Motor neuron (in vitro differentiated cells): ENCODE data around the gene LEAP2. TPM values are rescaled to one million over a fixed set of nuclear protein-coding genes. Genes with fewer than 3 reads are reported as not detected.

ENCODE experiments used
- ATAC-seq, 8 experiments: fragments of 200-7000 bp; cut with Tn5 transposase; replicated peaks in 6 of 8; 2 replicates each; pipeline ENCODE4 v1.8.0; 2021; ENCODE audit warnings: mild to moderate bottlenecking in 8 of 8, moderate library complexity in 8 of 8
- H3K27ac ChIP-seq, 2 donors: fragments of 250-450 bp; sonication (Bioruptor Pico); 2 replicates each; pipeline ENCODE4 v1.9.0; 2021; ENCODE audit warnings: antibody characterized with exemption in 2 of 2, mild to moderate bottlenecking in 2 of 2, moderate library complexity in 1 of 2
- H3K4me1 ChIP-seq, 2 donors: fragments of 250-450 bp; sonication (Bioruptor Pico); replicated peaks in 1 of 2; 2 replicates each; pipeline ENCODE4 v1.6.1; 2021; ENCODE audit warnings: antibody characterized with exemption in 2 of 2, mild to moderate bottlenecking in 2 of 2, moderate library complexity in 1 of 2
- H3K4me3 ChIP-seq, 5 donors: fragments of 250-450 bp; sonication (Bioruptor Pico); 2 replicates each; pipeline ENCODE4 v1.9.0; 2021; ENCODE audit warnings: antibody characterized with exemption in 5 of 5, mild to moderate bottlenecking in 5 of 5, moderate library complexity in 4 of 5
- WGBS, 10 experiments: fragments of 450-650 bp; shearing (Covaris generic); methylation state at CpG; one replicate each; pipeline ENCODE4 v1.0.0; 2022; 5-methylcytosine and 5-hydroxymethylcytosine counted together
- in situ Hi-C, 9 experiments: fragments of 400-800 bp; cut with MboI; loops; one replicate each; pipeline ENCODE4 v1.15.0; 2021; ENCODE audit warnings: low sequenced_read_pairs in 9 of 9, low pct_unique_long_range_greater_than_20kb in 2 of 9; ENCODE audit not compliant: unreplicated experiment in 9 of 9
- total RNA-seq, 8 experiments: library from RNA; unstranded; fragments of 300-600 nt; gene quantifications; 2 replicates each; pipeline versions ENCODE4 v1.2.3 to v1.2.4, GENCODE V29; 2022

LEAP2 gene
- total RNA-seq, 8 experiments from 2014 or later, result 1.7 to 10.7 (median 3.6) TPM

DNA sequence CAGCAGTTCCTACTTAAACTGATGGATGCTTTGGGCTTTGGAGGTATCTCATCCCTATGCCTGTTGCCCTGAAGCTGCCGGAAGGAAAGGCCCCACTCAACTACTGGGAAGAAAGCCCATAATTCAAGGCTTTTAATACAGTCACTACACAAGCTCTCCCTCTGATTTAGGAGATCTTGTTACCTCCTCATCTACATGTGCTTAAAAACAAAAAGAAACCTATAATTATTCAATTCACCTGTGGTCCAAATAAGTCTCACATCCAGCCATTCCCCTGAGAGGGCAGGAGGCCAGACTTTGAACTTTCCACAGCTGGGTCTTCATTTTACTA lies 715 bp upstream of the LEAP2 start:
- no peak for ATAC-seq
- H3K4me1 ChIP-seq, result peaks cover 0 to under 1% of the 10 kb centered on the region in 2 donors
- no peak overlapping the region for H3K27ac ChIP-seq
- WGBS, 10 experiments, result 80 to 100% methylated on average over 1 of the region's 1 CpG; no CpG with 5 or more reads in 8 of the 10 experiments
- in situ Hi-C loops, result no loop called here
- H3K4me3 ChIP-seq, result no peak overlapping the region

GRCh38 chr5:132873930-132874271 lies 433 bp downstream of the LEAP2 start:
- H3K27ac ChIP-seq, result no peak overlapping the region
- 90 to 93% (median 92%) methylated on average over 2 of the region's 3 CpGs; no CpG with 5 or more reads in 7 of the 10 experiments for WGBS, 10 experiments
- in situ Hi-C loops, result no loop called here
- ATAC-seq, result peak in 1 of 8 experiments; percentile 18
- H3K4me1 ChIP-seq, result no peaks in the 10 kb centered on the region
- no peak overlapping the region for H3K4me3 ChIP-seq

- in situ Hi-C loops, result loop anchor here in 1 of 9 experiments (25.0 kb wide), 1 partner anchor 89 kb away; the partner anchor contains the start of gene SEPTIN8
- no peaks in the 10 kb centered on the region for H3K4me1 ChIP-seq
- peak in 2 of 8 experiments; percentile 32 to 49 for ATAC-seq
- H3K4me3 ChIP-seq, result no peak overlapping the region
- WGBS, 10 experiments, result 80 to 100% (median 80%) methylated on average over 1 of the region's 1 CpG; no CpG with 5 or more reads in 5 of the 10 experiments
- H3K27ac ChIP-seq, result no peak overlapping the region
These were observed 2.7 kb downstream of the LEAP2 start for GRCh38 chr5:132876020-132876759.

DNA sequence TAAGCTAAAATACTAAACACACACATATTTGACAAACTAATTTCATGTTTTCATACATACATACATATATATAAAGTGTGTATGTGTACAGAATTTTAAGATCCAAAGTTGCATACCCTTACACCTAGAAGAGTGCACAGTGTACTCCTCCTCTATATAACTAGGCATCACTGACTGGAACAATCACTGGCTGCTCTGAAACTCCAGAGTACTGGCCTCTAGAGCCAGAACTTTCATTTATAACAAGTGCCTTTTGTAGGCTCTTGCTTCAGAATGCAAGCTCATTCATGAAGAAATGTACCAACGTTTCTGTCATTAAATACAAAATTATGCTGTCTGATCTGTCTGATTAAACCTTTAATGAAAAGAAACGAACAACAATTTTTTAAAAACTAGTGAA lies 4.0 kb downstream of the LEAP2 start:
- WGBS, 10 experiments, result 0 to 100% (median 72%) methylated on average over 1 to 2 of the region's 2 CpGs; no CpG with 5 or more reads in 1 of the 10 experiments
- ATAC-seq, result no peak
- H3K4me1 ChIP-seq, result no peaks in the 10 kb centered on the region
- H3K4me3 ChIP-seq, result no peak overlapping the region
- in situ Hi-C loops, result loop anchor here in 1 of 9 experiments (25.0 kb wide), 1 partner anchor 90 kb away; the partner anchor contains the start of gene SEPTIN8
- no peak overlapping the region for H3K27ac ChIP-seq

GRCh38 chr5:132877938-132878337 lies 4.5 kb downstream of the LEAP2 start:
- peak in 3 of 8 experiments; percentile 56 to 90 (median 82) for ATAC-seq
- in situ Hi-C loops, result loop anchor here in 1 of 9 experiments (25.0 kb wide), 1 partner anchor 91 kb away; the partner anchor contains the start of gene SEPTIN8
- no peaks in the 10 kb centered on the region for H3K4me1 ChIP-seq
- WGBS, 10 experiments, result 80 to 100% (median 93%) methylated on average over 1 to 3 of the region's 3 CpGs; no CpG with 5 or more reads in 4 of the 10 experiments
- H3K27ac ChIP-seq, result no peak overlapping the region
- no peak overlapping the region for H3K4me3 ChIP-seq

DNA sequence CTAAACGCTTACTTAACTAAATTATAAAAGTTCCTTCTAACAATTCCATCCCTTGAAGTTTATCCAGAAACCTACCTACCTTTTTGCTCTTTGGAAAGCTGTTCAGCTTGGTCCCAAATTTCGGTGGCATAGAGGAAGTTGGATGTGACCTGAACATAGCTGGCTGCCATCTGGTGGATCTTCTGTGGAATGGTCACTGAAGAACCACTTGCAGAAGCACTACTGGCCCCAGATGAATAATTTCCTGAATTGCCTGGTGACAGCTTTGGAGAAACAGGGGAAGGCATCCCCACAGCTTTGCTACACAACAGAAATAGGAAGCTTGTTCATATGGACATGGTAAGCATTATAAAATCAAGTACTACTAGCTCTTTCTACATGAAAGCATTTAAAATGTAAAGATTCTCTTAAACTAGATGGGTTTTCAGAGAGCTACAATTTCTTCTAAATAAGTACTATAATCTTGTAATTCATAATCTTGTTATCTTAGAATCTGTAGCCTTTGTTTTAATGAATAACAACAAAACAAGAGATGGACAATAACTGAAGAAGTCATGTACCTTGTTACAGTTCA lies 9.9 kb downstream of the LEAP2 start:
- Histone ChIP-seq H3K4me1 (no peaks in the 10 kb centered on the region), H3K27ac (no peak overlapping the region), H3K4me3 (no peak overlapping the region)
- peak; percentile 40 to 93 (median 72) for ATAC-seq
- WGBS, 10 experiments, result 0 to 60% (median 49%) methylated on average over 1 to 2 of the region's 2 CpGs; no CpG with 5 or more reads in 1 of the 10 experiments
- in situ Hi-C loops, result loop anchor here in 1 of 9 experiments (25.0 kb wide), 1 partner anchor 96 kb away; the partner anchor contains the start of gene SEPTIN8

DNA sequence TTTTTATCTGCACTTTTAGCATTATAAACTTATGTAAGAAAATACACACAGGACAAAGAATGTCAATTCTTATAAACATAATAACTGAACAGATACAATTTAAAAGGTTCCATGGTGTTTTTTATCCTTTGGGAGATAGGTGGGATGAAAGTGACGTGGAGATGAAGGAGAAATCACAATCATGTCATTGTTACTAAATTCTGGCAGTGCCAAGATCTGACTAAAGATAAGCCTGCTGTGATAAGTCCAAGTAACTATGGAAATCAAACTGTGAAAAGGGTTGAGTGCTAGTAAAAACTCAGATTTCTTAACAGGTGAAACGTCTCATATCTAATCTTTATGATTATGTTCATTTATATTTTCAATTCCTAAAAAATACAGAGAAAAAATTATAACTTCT lies 11.1 kb downstream of the LEAP2 start:
- in situ Hi-C loops, result loop anchor here in 1 of 9 experiments (25.0 kb wide), 1 partner anchor 97 kb away; the partner anchor contains the start of gene SEPTIN8
- 44 to 100% (median 92%) methylated on average over 1 to 2 of the region's 2 CpGs; no CpG with 5 or more reads in 1 of the 10 experiments for WGBS, 10 experiments
- no peak overlapping the region for H3K27ac ChIP-seq
- H3K4me1 ChIP-seq, result no peaks in the 10 kb centered on the region
- H3K4me3 ChIP-seq, result no peak overlapping the region
- ATAC-seq, result no peak

DNA sequence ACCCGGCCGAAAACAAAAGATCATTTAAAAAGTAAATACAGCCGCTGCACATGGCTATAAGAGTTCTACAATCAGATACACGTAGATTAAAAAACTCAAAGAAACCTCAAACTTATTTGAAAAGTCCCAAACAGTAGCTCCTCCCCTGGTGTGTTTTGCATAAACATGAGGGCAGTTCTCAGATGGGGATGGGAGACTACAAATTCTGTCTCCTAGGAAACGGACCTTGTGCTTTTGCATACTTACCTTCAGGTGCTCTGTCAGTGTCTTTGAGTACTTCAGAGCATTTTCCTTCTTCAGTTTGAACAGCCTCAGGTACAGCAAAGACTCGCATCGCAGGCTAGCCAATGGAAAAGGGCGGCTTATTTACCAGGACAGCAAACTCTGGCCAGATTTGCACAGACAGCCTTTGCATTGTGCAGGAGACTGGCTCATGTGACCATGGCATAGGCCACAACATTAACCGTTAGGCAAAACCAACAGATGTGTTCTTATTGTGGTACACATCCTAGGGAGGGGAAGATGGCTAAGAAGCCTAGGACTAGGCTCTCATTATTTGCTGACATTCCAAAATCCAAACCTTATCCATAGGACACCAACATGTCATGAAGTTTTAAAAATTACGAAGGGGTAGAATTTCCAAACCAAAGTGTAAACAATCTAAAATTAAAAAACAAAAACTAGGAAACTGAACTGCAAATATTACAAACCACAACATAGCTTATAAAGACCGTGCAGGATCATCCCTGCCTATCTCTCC lies 12.8 kb downstream of the LEAP2 start:
- no peak overlapping the region for H3K27ac ChIP-seq
- in situ Hi-C loops, result loop anchor here in 1 of 9 experiments (25.0 kb wide), 1 partner anchor 99 kb away; the partner anchor contains the start of gene SEPTIN8
- H3K4me1 ChIP-seq, result no peaks in the 10 kb centered on the region
- 73 to 100% (median 90%) methylated on average over 2 to 11 of the region's 11 CpGs for WGBS, 10 experiments
- H3K4me3 ChIP-seq, result no peak overlapping the region
- ATAC-seq, result peak in 2 of 8 experiments; percentile 18 to 33

- Histone ChIP-seq H3K27ac (no peak overlapping the region), H3K4me1 (no peaks in the 10 kb centered on the region), H3K4me3 (no peak overlapping the region)
- in situ Hi-C loops, result loop anchor here in 1 of 9 experiments (25.0 kb wide), 1 partner anchor 100 kb away; the partner anchor contains the start of gene SEPTIN8
- no peak for ATAC-seq
- 0 to 100% (median 89%) methylated on average over 1 of the region's 1 CpG; no CpG with 5 or more reads in 5 of the 10 experiments for WGBS, 10 experiments
These were observed 13.8 kb downstream of the LEAP2 start for GRCh38 chr5:132887283-132887682.

DNA sequence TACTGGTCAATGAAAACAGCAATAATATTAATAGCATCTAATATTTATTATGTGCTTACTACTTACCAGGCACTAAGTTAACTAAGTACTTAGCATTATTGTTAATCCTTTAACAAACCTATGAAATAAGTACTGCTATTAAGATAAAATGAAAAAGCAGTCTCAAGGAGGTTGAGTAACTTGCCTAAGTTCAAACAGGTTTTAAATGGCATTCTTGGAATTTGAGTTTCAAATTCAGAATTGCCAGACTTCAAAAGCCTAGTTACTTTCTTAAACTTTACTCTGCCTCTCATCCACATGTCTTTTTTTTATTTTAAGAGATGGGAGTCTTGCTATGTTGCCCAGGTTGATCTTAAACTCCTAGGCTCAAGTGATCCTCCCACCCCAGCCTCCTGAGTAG lies 16.0 kb downstream of the LEAP2 start:
- in situ Hi-C loops, result loop anchor here in 1 of 9 experiments (25.0 kb wide), 1 partner anchor 102 kb away; the partner anchor contains the start of gene SEPTIN8
- Histone ChIP-seq H3K27ac (no peak overlapping the region), H3K4me3 (no peak overlapping the region), H3K4me1 (no peaks in the 10 kb centered on the region)
- ATAC-seq, result no peak

- in situ Hi-C loops, result loop anchor here in 1 of 9 experiments (25.0 kb wide), 1 partner anchor 104 kb away; the partner anchor contains the start of gene SEPTIN8
- no peak overlapping the region for H3K27ac ChIP-seq
- WGBS, 10 experiments, result 81 to 100% (median 94%) methylated on average over 2 to 4 of the region's 4 CpGs; no CpG with 5 or more reads in 1 of the 10 experiments
- ATAC-seq, result no peak
- H3K4me3 ChIP-seq, result no peak overlapping the region
- no peaks in the 10 kb centered on the region for H3K4me1 ChIP-seq
These were observed 17.3 kb downstream of the LEAP2 start for GRCh38 chr5:132890817-132891216.

DNA sequence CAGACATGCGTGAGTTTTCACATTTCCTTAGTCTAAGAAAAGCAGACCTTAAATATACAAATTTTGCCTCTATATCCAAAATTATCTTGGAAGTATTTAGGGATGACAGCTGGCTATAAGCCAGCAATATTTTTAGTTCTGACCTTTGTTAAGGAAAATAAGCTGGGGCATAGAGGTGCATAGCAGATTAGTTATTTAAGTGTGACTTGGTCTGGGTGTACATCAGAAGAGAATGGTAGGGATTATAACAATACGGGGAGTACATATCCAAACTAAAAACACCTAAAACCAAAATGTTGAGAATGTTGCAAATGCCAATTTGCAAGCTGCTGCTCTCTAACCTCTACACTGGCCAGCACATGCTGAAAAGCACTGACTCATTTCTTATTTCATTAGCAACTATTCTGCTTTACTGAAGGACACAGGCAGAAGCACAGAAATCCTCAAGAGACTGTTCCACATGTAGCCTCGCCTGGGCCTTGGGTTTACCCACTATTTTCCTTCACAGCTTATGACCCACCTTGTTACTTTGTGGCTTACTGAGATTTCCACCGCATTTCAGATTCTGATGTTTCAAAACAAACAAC lies 22.3 kb downstream of the LEAP2 start:
- in situ Hi-C loops, result loop anchor here in 1 of 9 experiments (25.0 kb wide), 1 partner anchor 109 kb away; the partner anchor contains the start of gene SEPTIN8
- Histone ChIP-seq H3K4me1 (no peaks in the 10 kb centered on the region), H3K27ac (no peak overlapping the region), H3K4me3 (no peak overlapping the region)
- 89 to 100% (median 98%) methylated on average over 1 to 4 of the region's 4 CpGs for WGBS, 10 experiments
- ATAC-seq, result peak in 2 of 8 experiments; percentile 86 to 87
